ENCODE data around the gene CACNA2D1.

CACNA2D1 gene

DNA sequence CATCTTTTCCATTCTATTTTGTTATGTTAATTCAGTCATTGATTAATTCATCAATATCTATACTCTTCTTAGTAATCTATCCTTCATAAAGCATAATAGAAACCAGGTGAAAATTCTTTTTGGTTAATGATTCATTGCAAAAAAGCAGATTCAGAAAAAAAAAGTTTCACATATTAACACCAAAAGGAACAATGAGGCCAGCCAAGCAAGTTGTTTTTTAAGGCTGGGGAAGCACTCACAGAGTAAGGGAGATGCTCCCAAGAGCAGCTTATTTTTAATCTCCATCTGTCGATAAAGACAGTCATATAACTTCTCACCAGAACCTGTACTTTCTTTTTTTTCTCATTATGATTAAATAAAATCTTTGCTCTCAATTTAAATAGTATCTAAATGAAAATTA lies 95.8 kb downstream of the CACNA2D1 start:
- in situ Hi-C loops (cut with MboI; ENCODE audit: low sequenced_read_pairs), result no loop called here

DNA sequence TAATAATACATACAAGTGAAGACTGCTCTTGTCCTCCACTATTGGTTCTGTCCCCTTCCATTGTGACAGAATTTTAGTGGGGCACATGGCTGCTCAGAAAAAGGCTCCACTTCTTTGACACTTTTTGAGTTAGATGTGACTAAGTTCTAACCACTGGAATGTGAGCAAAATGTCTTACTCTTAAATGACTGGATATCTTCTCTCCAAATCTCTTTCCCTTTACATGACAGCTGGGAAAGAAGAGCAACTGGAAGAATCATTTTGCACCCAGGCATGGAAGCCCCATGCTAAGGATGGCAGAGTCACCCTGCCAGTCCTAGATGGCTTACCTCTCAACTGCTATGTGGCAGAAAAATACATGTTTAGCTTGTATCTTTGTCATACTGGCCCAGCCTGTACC lies 97.7 kb downstream of the CACNA2D1 start:
- in situ Hi-C loops (cut with MboI; ENCODE audit: low sequenced_read_pairs), result no loop called here

DNA sequence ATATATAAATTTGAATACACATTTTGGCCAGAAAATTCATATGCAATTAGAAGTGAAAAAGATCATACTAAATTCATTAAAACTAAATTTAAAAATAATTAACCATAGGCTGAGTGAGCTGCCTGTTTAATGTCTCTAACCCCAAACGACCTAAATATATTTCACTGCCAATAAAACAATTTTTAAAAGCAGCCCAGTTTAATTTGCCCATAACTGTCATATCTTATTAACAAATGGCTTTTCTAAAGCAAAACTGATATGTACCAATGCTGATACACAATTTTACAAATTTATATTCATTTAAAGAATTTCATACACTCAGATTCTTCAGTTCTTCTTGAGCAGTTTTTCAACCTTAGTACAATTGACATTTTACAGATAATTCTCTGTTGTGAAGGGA lies 99.9 kb downstream of the CACNA2D1 start:
- in situ Hi-C loops (cut with MboI; ENCODE audit: low sequenced_read_pairs), result no loop called here

DNA sequence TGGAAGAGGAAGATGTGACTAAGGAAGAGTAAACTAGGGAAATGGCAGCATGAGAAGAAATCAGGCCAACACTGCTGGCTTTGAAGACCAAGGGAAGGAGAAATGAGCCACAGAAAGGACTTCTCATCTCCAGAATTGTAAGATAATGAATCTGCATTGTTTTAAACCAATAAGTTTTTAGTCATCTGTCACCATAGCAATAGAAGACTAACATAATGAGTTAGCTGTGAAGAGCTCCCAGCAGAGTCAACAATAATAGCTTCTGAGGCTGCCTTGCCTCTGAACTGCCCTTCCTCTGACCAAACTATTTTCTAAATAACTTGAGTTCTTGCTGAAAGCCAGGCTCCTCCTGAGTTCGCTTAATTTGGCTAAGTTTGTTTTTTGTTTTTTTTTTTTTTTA lies 103.6 kb downstream of the CACNA2D1 start:
- in situ Hi-C loops (cut with MboI; ENCODE audit: low sequenced_read_pairs), result no loop called here

DNA sequence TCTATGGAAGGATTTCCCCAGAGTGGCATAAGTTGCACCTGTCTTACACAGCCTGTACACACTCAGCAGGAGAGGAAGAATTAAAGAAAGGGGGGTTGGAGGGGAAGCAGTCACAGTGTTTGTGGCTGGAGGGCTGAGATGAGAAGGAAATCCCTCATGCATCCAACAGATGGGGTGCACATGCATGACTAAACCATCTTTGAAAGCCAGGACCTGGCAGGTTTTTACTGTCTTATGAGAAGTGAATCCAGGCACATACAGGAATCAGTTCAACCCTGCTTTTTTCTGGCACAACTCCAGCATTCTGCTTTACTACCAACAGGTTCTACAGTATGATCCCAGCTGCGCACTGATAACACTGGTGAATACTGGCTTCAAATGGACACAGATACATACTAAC lies 107.7 kb downstream of the CACNA2D1 start:
- in situ Hi-C loops (cut with MboI; ENCODE audit: low sequenced_read_pairs), result no loop called here

DNA sequence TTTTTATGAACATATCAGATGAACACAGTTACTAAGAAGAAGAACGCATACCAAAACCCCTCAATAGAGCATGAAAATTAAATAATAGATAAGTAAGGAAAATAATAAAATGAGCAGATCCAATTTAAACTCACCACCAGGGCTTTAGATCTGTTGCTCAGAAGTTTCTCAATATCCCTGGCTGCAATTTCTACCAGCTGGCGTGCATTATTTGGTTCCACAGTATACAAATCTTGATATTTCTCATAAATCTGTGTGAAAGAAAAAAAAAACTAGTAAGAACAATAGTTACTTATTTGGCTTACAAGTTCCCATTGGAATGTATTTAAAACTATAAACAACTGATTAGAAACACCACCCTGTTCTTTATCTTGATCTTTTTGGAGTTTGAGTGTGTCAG lies 108.6 kb downstream of the CACNA2D1 start:
- in situ Hi-C loops (cut with MboI; ENCODE audit: low sequenced_read_pairs), result no loop called here

DNA sequence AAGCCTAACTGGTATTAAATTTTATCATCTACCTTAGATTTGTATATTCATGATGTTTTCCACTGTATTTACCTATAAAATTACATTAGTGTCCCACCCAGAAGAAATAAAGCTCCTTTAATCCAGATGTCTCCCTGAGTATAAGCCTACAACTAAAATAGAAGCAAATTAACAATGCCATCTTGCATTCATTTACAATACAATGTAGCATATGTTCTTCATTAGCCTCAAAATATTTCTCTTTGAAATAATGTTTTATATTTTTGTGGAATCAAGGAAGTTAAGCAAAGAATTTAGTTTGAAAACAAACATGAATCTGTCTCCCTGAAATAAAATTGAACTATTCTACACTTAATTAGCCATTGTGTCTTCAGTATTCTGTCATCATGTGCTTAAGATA lies 112.3 kb downstream of the CACNA2D1 start:
- in situ Hi-C loops (cut with MboI; ENCODE audit: low sequenced_read_pairs), result no loop called here

DNA sequence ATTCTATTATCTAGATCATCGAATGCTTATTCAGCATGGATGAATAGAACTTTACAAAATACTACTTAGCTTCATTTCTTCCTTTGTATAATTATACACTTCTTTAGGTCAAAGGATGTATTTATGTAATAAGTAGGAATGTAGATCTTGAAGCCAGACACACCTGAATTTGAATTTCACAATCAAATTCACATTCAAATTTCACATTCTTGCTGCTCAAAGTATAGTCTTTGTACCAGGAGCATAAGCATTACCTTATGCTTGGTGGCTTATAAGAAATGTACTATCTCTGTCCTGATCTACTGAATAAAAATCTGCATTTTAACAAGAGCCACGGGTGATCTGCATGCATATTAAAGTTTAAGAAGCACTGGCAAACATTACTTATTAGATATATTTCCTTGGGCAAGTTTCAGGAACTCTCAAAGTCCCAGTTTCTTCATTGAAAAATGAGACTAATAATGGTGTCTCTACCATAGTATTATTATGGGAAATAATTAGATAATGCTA lies 112.8 kb downstream of the CACNA2D1 start:
- in situ Hi-C loops (cut with MboI; ENCODE audit: low sequenced_read_pairs), result no loop called here

DNA sequence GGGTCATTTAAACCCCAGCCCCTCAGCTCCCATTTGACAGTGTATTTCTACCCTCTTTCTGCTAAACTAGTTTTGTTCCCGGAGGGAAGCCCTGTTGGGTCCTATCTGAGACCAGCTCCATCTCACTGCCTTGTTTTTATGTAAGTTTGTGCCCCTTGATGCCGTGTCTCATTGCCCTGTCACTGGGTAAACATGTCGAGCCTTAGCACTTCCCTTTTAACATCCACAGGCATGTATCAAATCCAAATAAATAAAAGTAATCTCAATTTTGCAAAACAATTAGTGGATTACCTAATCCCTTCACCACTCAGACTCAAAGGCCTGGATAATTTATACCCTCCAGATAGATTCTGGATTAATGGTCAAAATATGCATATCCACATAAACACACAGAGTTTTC lies 115.7 kb downstream of the CACNA2D1 start:
- in situ Hi-C loops (cut with MboI; ENCODE audit: low sequenced_read_pairs), result no loop called here

DNA sequence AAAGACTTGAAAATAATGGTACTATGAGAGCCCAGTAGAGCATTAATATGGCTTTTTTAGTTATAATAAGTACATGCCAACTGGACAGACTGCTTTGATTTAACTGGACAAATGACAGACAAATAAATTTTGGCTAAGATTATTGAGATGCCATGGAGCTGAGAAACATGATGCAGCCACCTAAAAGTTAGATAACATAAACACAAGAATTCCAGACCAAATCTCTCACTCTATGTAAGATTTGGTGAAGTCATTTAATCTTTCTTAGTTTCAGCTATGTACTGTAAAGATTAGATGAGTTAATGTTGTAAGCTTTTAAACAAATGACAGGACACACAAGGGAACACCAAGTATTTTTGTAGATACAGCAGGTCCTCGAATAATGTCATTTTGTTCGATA lies 118.2 kb downstream of the CACNA2D1 start:
- in situ Hi-C loops (cut with MboI; ENCODE audit: low sequenced_read_pairs), result no loop called here

DNA sequence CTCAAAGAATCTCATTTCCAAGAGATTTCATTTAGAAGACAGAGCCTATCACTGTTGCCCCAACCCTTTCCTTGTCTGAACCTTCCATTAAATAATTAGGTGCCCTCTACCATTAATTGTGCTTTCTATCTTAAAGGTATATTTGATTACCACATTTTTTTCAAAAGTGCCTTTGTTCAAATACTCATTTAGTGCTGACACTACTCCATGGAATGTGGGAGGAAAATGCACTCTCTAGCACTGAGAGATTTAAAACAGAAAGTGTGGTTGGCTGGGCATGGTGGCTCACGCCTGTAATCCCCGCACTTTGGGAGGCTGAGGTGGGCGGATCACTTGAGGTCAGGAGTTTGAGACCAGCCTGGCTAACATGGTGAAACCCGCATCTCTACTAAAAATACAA lies 119.8 kb downstream of the CACNA2D1 start:
- in situ Hi-C loops (cut with MboI; ENCODE audit: low sequenced_read_pairs), result no loop called here

DNA sequence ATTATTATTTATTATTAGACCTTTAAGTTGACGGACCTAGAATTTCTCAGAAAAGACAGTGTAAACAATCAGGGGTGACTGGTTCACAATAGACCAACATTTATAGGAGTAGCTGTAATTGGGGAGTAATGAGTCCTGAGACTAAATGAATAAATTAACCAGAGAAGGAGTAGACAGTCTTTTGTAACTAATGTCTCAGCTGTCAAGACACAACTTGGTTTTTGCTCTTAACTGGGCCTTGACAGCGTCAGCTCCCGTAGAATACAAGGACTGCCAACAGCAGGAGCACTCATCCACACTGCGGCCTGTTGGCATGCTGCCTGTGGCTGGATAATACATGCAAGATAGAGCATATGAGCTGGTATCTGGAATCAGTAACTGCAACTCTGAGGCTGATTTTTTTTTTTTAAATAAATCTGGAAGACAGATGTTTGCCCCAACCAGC lies 123.9 kb downstream of the CACNA2D1 start:
- in situ Hi-C loops (cut with MboI; ENCODE audit: low sequenced_read_pairs), result no loop called here

DNA sequence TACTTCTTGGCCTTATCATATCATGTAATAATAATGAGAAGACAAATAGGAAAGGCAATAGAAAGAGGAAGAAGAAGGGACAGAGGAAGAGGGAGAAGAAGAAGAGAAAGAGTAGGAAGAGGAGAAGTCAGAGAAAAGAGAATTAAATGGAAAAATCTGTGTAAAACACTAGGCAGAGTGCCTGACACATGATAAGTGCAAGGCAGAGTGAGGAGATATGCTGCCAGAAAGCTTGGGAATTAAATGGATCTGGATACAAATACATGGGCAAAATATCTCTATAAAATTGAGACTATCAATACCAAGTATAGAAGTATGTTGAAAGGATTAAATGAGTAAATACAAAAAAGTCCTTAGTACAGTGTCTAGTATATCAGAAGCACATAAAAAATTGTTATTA lies 124.8 kb downstream of the CACNA2D1 start:
- in situ Hi-C loops (cut with MboI; ENCODE audit: low sequenced_read_pairs), result no loop called here

DNA sequence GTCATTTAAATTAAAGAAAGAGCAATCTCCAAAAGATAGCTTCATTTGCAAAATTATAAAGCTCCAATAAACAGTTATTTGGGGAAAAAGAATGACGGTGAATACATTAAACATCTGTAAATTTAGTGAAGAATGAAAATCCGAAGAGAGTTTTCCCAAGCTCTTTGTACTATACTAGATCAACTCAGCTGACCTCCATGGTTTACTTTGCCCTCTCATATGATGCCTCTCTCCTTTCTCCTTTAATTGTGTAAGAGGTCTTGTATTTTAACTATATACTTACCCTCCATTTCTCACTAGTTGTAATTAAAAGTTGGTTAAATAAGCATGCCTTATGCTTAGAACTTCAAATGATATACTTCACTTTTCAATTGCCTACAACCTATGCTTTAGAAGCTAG lies 125.8 kb downstream of the CACNA2D1 start:
- in situ Hi-C loops (cut with MboI; ENCODE audit: low sequenced_read_pairs), result no loop called here

DNA sequence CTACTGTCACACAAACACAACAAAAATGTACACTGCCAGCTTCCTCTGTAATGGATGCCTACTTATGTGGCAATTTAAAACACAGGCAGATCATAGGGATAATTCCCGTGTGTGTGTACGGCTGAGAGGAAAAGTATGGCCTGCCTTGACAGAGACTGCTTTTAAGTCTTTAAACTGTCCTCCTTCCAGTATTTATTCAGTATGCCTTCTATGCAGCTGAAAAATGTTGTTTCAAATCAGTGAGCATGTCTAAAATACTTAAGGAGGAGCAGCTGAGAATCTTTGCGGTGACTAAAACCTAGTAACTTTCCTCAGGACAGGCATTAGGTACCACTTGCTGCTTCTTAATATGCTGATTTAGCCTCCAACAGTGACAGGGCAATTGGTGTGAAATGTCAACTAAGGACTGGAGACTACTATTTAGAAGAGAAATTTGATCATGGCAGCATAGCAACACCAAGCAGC lies 126.3 kb downstream of the CACNA2D1 start:
- in situ Hi-C loops (cut with MboI; ENCODE audit: low sequenced_read_pairs), result no loop called here

DNA sequence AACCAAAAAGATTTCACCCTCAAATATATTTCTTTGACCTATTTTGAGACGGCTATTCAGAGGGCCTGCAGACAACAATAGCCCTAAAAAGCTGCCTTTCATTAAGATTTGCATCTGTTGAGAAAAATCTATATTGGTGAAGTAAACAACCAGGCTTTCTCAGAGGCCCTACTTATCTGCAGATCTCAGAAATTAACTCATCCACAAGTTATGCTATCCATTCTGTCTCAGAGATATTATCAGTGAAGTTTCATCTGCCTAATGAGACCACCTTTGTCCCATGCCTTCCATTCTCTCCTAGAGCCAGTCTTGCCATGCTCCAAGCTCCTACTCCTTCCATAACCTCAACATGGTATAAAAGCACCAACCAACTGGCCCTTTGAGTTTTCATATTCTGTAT lies 130.3 kb downstream of the CACNA2D1 start:
- in situ Hi-C loops (cut with MboI; ENCODE audit: low sequenced_read_pairs), result no loop called here

DNA sequence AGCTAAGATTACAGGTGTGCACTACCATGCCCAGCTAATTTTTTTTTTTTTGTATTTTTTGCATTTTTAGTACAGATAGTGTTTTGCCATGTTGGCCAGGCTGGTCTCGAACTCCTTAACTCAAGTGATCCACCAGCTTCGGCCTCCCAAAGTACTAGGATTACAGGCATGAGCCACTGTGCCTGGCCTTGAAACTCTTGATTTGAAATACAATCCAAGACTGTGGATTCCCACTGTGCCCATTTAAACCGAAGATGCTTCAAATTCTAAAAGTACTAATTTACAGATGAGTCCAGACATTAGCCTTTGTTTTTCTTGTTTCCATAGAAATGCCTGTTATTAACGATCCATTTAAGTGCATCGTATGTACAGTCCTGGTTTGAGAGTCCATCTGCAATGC lies 130.9 kb downstream of the CACNA2D1 start:
- in situ Hi-C loops (cut with MboI; ENCODE audit: low sequenced_read_pairs), result no loop called here

DNA sequence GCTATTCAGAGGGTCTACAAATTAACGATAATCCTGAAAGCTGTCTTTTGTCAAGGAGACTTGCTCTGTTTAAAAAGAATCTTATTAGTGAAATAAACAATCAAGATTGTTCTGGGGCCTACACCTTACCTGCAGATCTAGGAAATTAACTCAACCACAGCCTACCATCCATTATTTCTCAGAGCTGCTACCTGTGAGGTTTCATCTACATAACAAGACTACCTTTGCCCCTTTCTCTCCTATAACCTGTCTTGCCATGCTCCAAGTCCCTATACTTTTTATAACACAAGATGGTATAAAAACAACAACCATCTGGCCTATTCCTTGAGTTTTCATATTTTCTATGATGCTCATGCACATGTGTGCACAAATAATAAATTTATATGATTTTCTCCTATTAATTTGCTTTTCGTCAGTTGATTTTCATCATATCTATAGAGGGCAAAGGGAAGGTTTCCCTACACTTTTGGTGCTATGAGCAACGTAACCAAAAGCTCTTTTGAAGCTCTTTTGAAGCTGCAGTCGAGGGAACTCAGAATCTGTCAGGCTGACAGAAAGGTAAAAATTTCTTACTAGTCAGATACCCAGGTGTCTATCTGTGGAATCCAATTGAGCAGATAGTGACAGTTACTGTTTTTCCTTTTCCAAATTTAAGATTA lies 138.1 kb downstream of the CACNA2D1 start:
- in situ Hi-C loops (cut with MboI; ENCODE audit: low sequenced_read_pairs), result no loop called here

DNA sequence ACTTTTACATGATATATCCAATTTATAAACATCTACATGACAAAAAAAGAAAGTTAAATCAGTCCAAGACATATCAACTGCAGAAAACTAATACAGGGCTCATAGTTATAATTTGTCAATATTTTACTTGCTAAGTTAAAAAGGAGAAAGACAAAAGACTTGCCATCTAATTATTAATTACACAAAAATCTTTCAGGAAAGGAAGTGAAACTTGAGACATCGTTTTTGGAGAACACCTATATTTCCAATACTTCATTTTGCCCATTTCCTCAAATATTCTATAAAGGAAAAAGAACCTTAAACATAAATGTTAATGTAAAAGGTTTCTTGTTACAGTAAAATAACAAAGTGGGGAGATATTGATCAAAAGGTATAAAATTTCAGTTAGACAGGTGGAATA lies 148.7 kb downstream of the CACNA2D1 start:
- in situ Hi-C loops (cut with MboI; ENCODE audit: low sequenced_read_pairs), result no loop called here

DNA sequence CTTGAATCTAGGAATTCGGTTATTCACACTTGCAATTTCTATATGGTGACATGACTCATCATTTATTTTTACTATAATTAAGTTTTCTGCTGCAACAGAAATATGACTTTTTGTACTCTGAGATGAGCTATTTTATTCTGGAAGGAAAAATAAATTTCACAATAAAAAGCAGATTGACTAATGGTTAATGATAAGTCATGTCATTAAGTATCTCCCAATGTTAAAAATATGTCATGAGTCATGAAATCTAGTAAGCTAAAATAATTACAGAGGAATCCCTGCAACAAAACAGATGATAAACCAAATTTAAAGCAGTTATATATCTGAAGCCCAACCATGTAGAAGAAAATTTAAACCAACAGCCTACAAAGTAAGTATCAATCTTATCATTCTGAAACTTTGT lies 149.2 kb downstream of the CACNA2D1 start:
- in situ Hi-C loops (cut with MboI; ENCODE audit: low sequenced_read_pairs), result no loop called here

DNA sequence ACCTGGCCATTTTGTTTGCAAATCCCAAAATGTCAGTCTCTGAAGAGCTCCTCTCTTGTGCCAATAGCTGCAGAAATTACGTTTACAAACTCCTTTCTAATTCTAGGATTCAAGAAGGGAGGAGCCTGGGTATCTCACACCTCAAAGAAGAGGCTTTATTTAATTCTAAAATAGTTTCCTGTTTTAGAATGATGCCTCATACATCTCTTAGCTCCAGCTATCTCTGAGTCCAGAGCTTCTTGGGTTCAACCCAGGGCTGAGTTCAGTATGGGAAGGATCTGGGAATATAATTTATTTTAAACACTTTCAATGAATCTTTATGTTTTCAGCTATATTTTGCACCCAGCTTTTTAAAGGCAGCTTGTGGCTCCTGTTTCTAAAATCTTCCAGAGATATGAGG lies 150.1 kb downstream of the CACNA2D1 start:
- in situ Hi-C loops (cut with MboI; ENCODE audit: low sequenced_read_pairs), result no loop called here

DNA sequence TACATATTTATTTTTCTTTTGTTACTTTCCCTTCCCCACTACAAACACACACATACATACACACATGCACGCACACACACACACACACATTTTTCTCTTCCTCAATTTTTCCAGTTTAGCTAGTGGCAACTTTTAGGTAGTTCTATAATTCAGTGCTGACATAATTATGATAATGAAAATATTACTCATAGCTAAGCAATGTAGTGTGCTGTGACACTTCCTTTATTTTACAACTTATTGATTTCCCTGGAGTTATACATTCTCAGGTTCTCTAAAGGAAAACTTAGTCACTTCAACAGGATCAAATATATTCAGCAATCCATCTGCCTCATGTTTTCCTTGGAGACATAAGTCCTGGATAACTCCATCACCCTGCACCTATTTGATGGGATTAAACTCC lies 151.6 kb downstream of the CACNA2D1 start:
- in situ Hi-C loops (cut with MboI; ENCODE audit: low sequenced_read_pairs), result no loop called here

DNA sequence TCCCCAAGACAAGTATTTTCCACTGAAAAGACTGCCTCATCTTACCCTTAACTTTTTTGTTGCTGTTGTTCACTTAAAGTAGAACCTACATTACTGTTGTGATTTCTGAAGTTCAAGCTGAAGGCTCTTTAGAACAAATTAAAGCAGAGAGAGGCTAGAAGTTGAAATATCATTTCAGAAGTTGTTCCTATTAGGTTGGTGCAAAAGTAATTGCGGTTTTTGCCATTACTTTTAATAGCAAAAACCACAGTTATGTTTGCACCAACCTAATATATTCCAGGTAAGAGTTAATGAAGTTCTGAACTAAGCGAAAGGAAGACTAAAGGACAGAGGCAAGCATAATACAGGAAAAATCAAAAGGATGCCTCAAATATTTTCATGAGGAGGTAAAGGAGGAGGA lies 153.7 kb downstream of the CACNA2D1 start:
- in situ Hi-C loops (cut with MboI; ENCODE audit: low sequenced_read_pairs), result no loop called here

Measured in HL-60/S4 treated with retinoic acid at 250 ng/mL for 4 days and 3 days (cell line).